ENCODE measurements around the gene BEND5.

DNA sequence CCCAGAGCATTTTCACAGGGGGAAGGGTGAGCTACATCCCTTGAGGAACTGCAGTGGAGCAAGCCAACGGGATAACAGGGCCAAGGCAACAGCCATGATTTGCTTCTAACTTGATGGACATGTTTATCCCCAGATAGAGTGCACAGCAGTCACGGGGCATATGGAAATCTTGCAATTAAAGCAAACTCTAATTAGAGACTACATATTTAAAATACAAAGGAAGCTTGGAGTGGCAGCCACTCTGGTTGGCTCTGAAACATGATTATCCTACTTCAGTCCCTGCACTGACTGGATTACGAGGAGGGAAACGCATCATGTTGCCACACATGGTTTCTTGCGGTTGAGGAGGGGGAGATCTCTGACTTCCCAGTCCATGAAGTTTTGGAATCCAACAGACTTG, 60.8 kb downstream of the BEND5 start:
- TF ChIP-seq, protein P1, sequence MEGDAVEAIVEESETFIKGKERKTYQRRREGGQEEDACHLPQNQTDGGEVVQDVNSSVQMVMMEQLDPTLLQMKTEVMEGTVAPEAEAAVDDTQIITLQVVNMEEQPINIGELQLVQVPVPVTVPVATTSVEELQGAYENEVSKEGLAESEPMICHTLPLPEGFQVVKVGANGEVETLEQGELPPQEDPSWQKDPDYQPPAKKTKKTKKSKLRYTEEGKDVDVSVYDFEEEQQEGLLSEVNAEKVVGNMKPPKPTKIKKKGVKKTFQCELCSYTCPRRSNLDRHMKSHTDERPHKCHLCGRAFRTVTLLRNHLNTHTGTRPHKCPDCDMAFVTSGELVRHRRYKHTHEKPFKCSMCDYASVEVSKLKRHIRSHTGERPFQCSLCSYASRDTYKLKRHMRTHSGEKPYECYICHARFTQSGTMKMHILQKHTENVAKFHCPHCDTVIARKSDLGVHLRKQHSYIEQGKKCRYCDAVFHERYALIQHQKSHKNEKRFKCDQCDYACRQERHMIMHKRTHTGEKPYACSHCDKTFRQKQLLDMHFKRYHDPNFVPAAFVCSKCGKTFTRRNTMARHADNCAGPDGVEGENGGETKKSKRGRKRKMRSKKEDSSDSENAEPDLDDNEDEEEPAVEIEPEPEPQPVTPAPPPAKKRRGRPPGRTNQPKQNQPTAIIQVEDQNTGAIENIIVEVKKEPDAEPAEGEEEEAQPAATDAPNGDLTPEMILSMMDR (conservative IDR thresholded peaks at IDR 0.05 in 1 of 2, IDR thresholded peaks at IDR 0.05 in 1 of 2; ENCODE audit: low read depth in 1 of 2, low read length in 2 of 2), result no peak
- no peak for TF ChIP-seq EZH2 (IDR thresholded peaks at IDR 0.05; ENCODE audit: low read length, missing control alignments)

Data from fibroblast of lung (primary cell).